Smooth muscle cell of the brain vasculature (primary cell): ENCODE data around the gene GPC3.
"Not testable (repeated sequence)": the region's sequence is repeated elsewhere in the genome, so short reads cannot be mapped to it uniquely, and the experiment has no call there.

Source experiments
- DNase-seq: peaks from one replicate; pipeline ENCODE4 v3.0.0-alpha.2; 2012; ENCODE audit warnings: low read depth, low spot score

Gene GPC3

GRCh38 chrX:133652185-133652584 lies 333.2 kb downstream of the GPC3 start:
- no peak for DNase-seq

- no peak for DNase-seq
These were observed 335.2 kb downstream of the GPC3 start for GRCh38 chrX:133650239-133650638.

GRCh38 chrX:133649651-133650050 lies 335.7 kb downstream of the GPC3 start:
- no peak for DNase-seq

GRCh38 chrX:133648594-133648993 lies 336.8 kb downstream of the GPC3 start:
- DNase-seq, result no peak

- no peak for DNase-seq
These were observed 338.7 kb downstream of the GPC3 start for GRCh38 chrX:133646719-133647116.

GRCh38 chrX:133645977-133646718 lies 339.2 kb downstream of the GPC3 start:
- no peak for DNase-seq

- DNase-seq, result no peak
These were observed 340.1 kb downstream of the GPC3 start for GRCh38 chrX:133645256-133645655.

- DNase-seq, result no peak
These were observed 345.0 kb downstream of the GPC3 start for GRCh38 chrX:133640161-133641015.

GRCh38 chrX:133639726-133640125 lies 345.7 kb downstream of the GPC3 start:
- no peak for DNase-seq

GRCh38 chrX:133638285-133638684 lies 347.1 kb downstream of the GPC3 start:
- DNase-seq, result no peak

GRCh38 chrX:133637765-133638164 lies 347.6 kb downstream of the GPC3 start:
- no peak for DNase-seq

- DNase-seq, result no peak
These were observed 349.4 kb downstream of the GPC3 start for GRCh38 chrX:133636009-133636408.

- no peak for DNase-seq
These were observed 351.0 kb downstream of the GPC3 start for GRCh38 chrX:133634416-133634815.

- no peak for DNase-seq
These were observed 351.4 kb downstream of the GPC3 start for GRCh38 chrX:133633950-133634349.

- no peak for DNase-seq
These were observed 352.2 kb downstream of the GPC3 start for GRCh38 chrX:133633162-133633561.

- DNase-seq, result no peak
These were observed 355.0 kb downstream of the GPC3 start for GRCh38 chrX:133630362-133630761.

- no peak for DNase-seq
These were observed 357.7 kb downstream of the GPC3 start for GRCh38 chrX:133627673-133628072.

- DNase-seq, result not testable (repeated sequence)
These were observed 364.0 kb downstream of the GPC3 start for GRCh38 chrX:133621384-133621783.

- no peak for DNase-seq
These were observed 373.7 kb downstream of the GPC3 start for GRCh38 chrX:133611676-133612075.

GRCh38 chrX:133610056-133610455 lies 375.3 kb downstream of the GPC3 start:
- no peak for DNase-seq

- no peak for DNase-seq
These were observed 376.2 kb downstream of the GPC3 start for GRCh38 chrX:133609166-133609565.

GRCh38 chrX:133608406-133608805 lies 377.0 kb downstream of the GPC3 start:
- no peak for DNase-seq
